GM23338 (cell line): Measurements from ENCODE around the gene BMP10.

Source experiments
- CREB1 ChIP-seq: fragments of 250-450 bp; sonication (Bioruptor Pico); IDR thresholded peaks from 2 replicates; pipeline ENCODE4 v1.5.0; 2020; ENCODE audit warnings: low read depth, mild to moderate bottlenecking, moderate library complexity
- POLR2AphosphoS5 ChIP-seq: IDR thresholded peaks from 2 replicates; pipeline ENCODE4 v1.6.1; 2016; ENCODE audit warnings: antibody characterized with exemption, low read depth

- no peak for TF ChIP-seq CREB1 (CRISPR knock-in tag)
- no peak for TF ChIP-seq POLR2AphosphoS5
These were observed 7.0 kb upstream of the BMP10 start for GRCh38 chr2:68878071-68878711.
